ENCODE measurements around the gene GABRG3. TPM values are rescaled to one million over a fixed set of nuclear protein-coding genes. Genes with fewer than 3 reads are reported as not detected.

Gene GABRG3
- total and polyA plus RNA-seq, 9 of the 15 experiments (the other 6 are each of a cell fraction or from before 2014, with no cell fraction given) = 4.0 to 15.1 (median 11.2) TPM

- TF ChIP-seq CHD7 (IDR thresholded peaks at IDR 0.05; ENCODE audit: low read depth, low read length) (no peak), ZNF436 (CRISPR knock-in tag; IDR thresholded peaks at IDR 0.05) (no peak), SMAD1 (IDR thresholded peaks at IDR 0.05; ENCODE audit: low read depth, low read length, partially characterized antibody) (no peak), POLR2H (tag; IDR thresholded peaks at IDR 0.05; ENCODE audit: low read depth) (no peak)
These were observed 541.5 kb downstream of the GABRG3 start (continued) for GRCh38 chr15:27512281-27513001.

Data from K562 (cell line).